DND-41 (cell line): Measurements from ENCODE around the gene TM9SF2.

Experiments used
- ATAC-seq: fragments of 200-7000 bp; cut with Tn5 transposase; 3 replicates; pipeline ENCODE4 v1.9.1; 2021; ENCODE audit warnings: low read depth; ENCODE audit not compliant: insufficient read depth
- DNase-seq: peaks from one replicate; pipeline ENCODE4 v3.0.0-alpha.2; 2020
- H2AFZ ChIP-seq: 2 replicates; pipeline ENCODE4 v1.6.0; 2012; ENCODE audit warnings: low read depth, low read length
- H3K27ac ChIP-seq: 2 replicates; pipeline ENCODE4 v1.5.1; 2012; ENCODE audit warnings: low read length, inconsistent platforms
- H3K27me3 ChIP-seq: fragments of 200-600 bp; sonication (generic); 2 replicates; pipeline ENCODE4 v1.6.0; 2012; ENCODE audit warnings: low read length, mild to moderate bottlenecking, inconsistent platforms; ENCODE audit not compliant: insufficient read depth, poor library complexity
- H3K36me3 ChIP-seq: 2 replicates; pipeline ENCODE4 v1.5.1; 2012; ENCODE audit warnings: low read length, inconsistent platforms; ENCODE audit not compliant: insufficient read depth
- H3K4me1 ChIP-seq: 2 replicates; pipeline ENCODE4 v1.5.1; 2012; ENCODE audit warnings: mild to moderate bottlenecking, low read length; ENCODE audit not compliant: insufficient read depth
- H3K4me2 ChIP-seq: 2 replicates; pipeline ENCODE4 v1.6.0; 2012; ENCODE audit warnings: mild to moderate bottlenecking, moderate library complexity, low read length, inconsistent platforms; ENCODE audit not compliant: insufficient read depth
- H3K4me3 ChIP-seq, 2 experiments: fragments of 200-600 bp in 1 of 2; shearing (Covaris generic) in 1 of 2; 2 replicates each; pipeline ENCODE4 v1.5.1; 2012 to 2016; ENCODE audit warnings: inconsistent platforms in 2 of 2, low read length in 2 of 2, mild to moderate bottlenecking in 2 of 2, low read depth in 1 of 2, moderate library complexity in 1 of 2
- H3K79me2 ChIP-seq: 2 replicates; pipeline ENCODE4 v1.6.0; 2012; ENCODE audit warnings: low read length, inconsistent platforms; ENCODE audit not compliant: insufficient read depth
- H3K9ac ChIP-seq: 2 replicates; pipeline ENCODE4 v1.6.0; 2012; ENCODE audit warnings: low read depth, mild to moderate bottlenecking, inconsistent platforms, low read length, moderate library complexity
- H3K9me3 ChIP-seq: 2 replicates; pipeline ENCODE4 v1.5.1; 2012; ENCODE audit warnings: low read length, moderate library complexity, mild to moderate bottlenecking, inconsistent platforms; ENCODE audit not compliant: insufficient read depth, severe bottlenecking
- H4K20me1 ChIP-seq: 2 replicates; pipeline ENCODE4 v1.6.0; 2012; ENCODE audit warnings: low read length; ENCODE audit not compliant: insufficient read depth
- EZH2 ChIP-seq: IDR thresholded peaks from 3 replicates; pipeline ENCODE4 v1.6.1; 2012; ENCODE audit warnings: borderline replicate concordance, low read depth, mild to moderate bottlenecking, moderate library complexity, low read length, inconsistent platforms; ENCODE audit not compliant: severe bottlenecking
- TF ChIP-seq, protein P1 (sequence below): IDR thresholded peaks from 2 replicates; pipeline ENCODE4 v1.5.1; 2012; ENCODE audit warnings: borderline replicate concordance, low read length, moderate library complexity, mild to moderate bottlenecking; ENCODE audit not compliant: poor library complexity, severe bottlenecking; ENCODE audit errors: extremely low read depth

TM9SF2 gene

GRCh38 chr13:99522298-99522697 lies 21.0 kb downstream of the TM9SF2 start:
- Histone ChIP-seq H3K27ac (no peak overlapping the region), H3K4me3 (no peak overlapping the region), H3K36me3 (peaks cover 88% of the 10 kb centered on the region), H3K27me3 (no peaks in the 10 kb centered on the region), H3K4me1 (no peaks in the 10 kb centered on the region), H4K20me1 (peaks cover 13% of the 10 kb centered on the region), H2AFZ (no peak overlapping the region), H3K9ac (no peak overlapping the region), H3K79me2 (peaks cover 13% of the 10 kb centered on the region), H3K9me3 (no peaks in the 10 kb centered on the region), H3K4me2 (no peak overlapping the region)
- DNase-seq (no peak), ATAC-seq (no peak)
- TF ChIP-seq, protein P1, sequence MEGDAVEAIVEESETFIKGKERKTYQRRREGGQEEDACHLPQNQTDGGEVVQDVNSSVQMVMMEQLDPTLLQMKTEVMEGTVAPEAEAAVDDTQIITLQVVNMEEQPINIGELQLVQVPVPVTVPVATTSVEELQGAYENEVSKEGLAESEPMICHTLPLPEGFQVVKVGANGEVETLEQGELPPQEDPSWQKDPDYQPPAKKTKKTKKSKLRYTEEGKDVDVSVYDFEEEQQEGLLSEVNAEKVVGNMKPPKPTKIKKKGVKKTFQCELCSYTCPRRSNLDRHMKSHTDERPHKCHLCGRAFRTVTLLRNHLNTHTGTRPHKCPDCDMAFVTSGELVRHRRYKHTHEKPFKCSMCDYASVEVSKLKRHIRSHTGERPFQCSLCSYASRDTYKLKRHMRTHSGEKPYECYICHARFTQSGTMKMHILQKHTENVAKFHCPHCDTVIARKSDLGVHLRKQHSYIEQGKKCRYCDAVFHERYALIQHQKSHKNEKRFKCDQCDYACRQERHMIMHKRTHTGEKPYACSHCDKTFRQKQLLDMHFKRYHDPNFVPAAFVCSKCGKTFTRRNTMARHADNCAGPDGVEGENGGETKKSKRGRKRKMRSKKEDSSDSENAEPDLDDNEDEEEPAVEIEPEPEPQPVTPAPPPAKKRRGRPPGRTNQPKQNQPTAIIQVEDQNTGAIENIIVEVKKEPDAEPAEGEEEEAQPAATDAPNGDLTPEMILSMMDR: no peak

DNA sequence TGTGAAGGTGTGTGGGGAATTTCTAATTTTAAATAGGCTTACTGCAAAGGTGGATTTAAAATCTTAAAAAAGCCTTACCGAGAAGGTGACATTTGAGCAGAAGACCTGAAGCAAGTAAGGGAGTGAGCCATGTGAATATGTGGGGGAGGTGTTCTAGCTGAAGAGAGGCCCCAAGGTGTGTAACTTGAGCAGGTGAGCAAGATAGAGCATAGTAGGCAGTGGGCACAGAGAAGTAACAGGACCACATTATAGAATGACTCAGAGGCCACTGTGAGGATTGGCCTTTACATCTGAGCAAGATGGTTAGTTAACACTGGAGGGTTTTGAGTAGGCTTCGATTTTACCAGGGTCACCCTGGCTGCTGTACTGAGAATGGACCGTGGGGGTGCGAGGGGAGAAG lies 22.6 kb downstream of the TM9SF2 start:
- TF ChIP-seq, protein P1: no peak
- Histone ChIP-seq H4K20me1 (peaks cover 13% of the 10 kb centered on the region), H3K27me3 (no peaks in the 10 kb centered on the region), H3K9me3 (no peaks in the 10 kb centered on the region), H3K79me2 (peaks cover 3% of the 10 kb centered on the region), H3K9ac (no peak overlapping the region), H3K4me3 (no peak overlapping the region), H3K4me2 (no peak overlapping the region), H2AFZ (no peak overlapping the region), H3K27ac (no peak overlapping the region), H3K36me3 (peaks cover 88% of the 10 kb centered on the region), H3K4me1 (no peaks in the 10 kb centered on the region)
- ATAC-seq: no peak
- no peak for DNase-seq

DNA sequence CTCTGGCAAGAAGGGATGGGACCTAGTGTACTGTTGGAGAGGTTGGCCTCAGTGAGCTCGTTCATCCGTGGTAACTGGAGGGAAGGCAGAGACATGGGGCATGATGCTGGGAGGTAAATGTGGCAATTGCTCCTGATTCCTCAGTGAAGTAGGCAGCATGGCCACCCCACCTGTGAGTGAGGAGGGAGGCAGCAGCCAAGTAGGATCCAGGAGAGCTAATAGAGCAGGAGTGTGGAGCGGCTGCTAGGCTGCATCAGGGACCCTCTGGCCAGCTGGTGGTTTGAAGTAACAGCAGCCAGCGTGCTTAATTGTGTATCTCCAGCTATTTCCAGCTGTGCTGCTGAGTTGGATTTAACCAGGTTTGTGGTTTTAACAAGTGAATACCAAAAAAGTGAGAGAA lies 24.7 kb downstream of the TM9SF2 start:
- Histone ChIP-seq H3K4me1 (no peaks in the 10 kb centered on the region), H4K20me1 (peaks cover 13% of the 10 kb centered on the region), H3K27ac (no peak overlapping the region), H3K4me3 (no peak overlapping the region), H3K27me3 (no peaks in the 10 kb centered on the region), H2AFZ (no peak overlapping the region), H3K9ac (no peak overlapping the region), H3K4me2 (no peak overlapping the region), H3K36me3 (peaks cover 80% of the 10 kb centered on the region), H3K9me3 (no peaks in the 10 kb centered on the region), H3K79me2 (peaks cover 3% of the 10 kb centered on the region)
- ATAC-seq (0 out of 3 replicates have a peak, but pooled peaks have one; percentile 4), DNase-seq (no peak)
- TF ChIP-seq, protein P1: no peak
- no peak for TF ChIP-seq EZH2

DNA sequence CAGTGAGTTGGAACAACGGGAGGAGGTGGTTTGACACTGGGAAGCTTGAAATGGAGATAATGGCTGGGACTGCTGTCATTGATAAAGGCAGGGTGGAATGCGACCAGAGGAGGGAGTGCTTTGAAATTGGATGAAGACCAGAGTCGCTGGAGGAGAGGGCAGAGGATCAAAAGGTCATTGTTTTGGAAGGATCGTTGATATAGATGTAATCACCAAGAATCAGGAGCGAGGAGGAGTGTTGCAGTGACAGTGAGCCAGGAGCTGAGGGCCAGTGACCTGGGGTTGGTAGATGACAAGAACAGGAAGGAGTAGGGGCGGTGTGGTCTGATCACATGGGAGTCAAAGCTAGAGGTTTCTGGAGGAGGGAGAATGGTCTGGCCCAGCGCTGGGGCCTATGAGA lies 25.3 kb downstream of the TM9SF2 start:
- Histone ChIP-seq H3K4me1 (no peaks in the 10 kb centered on the region), H3K36me3 (peaks cover 80% of the 10 kb centered on the region), H3K4me3 (no peak overlapping the region), H3K9ac (no peak overlapping the region), H2AFZ (no peak overlapping the region), H3K4me2 (no peak overlapping the region), H3K27me3 (no peaks in the 10 kb centered on the region), H4K20me1 (peaks cover 13% of the 10 kb centered on the region), H3K9me3 (no peaks in the 10 kb centered on the region), H3K79me2 (peaks cover 4% of the 10 kb centered on the region), H3K27ac (no peak overlapping the region)
- no peak; the same call in 2 of the 3 replicates for ATAC-seq
- TF ChIP-seq EZH2: no peak
- TF ChIP-seq, protein P1: no peak
- DNase-seq: no peak
